HG03097 (cell line): ENCODE measurements around the gene TJAP1.
"Not testable (repeated sequence)": the region's sequence is repeated elsewhere in the genome, so short reads cannot be mapped to it uniquely, and the experiment has no call there.

Source experiments
- ATAC-seq: cut with Tn5 transposase; IDR thresholded peaks from one replicate; pipeline ENCODE4 v1.9.1; 2021; ENCODE audit not compliant: unreplicated experiment, low FRiP score

Gene TJAP1

DNA sequence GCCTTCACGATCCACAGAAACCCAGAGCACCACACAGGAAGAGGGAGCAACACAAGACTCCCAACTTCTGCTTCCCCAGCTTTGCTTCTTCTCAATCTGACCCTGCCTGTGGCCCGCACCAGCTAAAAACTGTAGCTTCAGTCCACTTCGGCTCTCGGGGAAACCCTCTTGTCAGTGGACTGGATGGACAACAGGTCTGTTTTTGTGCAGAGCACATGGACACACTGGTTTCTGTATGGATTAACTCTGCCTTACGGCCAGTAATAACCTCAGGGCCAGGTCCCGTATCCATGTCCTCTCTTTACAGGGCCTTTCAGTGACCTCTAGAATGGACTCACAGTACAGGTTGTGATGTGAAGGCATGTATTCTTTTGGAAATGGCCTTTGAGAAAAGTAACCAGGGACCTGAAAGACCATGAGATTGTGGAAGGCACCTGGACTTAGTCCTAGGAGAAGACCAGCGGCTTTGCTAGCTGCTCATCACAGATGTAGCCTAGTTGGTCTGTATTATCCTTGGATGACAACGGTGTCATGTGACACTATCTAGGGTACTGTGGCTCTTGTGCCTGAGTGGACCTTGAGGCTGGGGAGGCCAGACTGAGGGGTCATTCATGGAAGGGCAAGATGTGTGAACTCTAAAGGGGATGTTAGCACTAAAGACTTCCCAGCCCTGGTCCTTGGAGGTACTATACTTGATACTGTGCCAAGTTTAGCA is 45.3 kb downstream of the TJAP1 start:
- no peak for ATAC-seq

DNA sequence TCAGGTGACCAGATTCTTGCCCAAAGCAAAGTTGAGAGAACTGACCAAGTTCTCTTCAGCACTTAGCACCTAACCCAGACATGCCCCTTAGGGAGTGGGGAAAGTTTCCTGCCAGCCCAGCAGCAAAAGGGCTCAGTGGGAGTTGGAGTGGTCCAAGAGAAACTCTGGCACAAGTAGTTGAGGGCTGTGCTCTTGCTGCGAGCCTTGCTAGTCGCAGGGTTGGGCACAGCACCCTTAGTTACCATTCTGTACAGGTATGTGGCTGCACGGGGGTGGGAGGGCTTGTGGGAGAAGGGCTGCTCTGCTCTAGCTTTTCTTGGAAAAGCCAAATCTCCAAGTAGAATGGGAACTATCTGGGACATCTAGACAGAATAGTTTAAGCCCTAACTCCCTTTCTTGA is 45.9 kb downstream of the TJAP1 start:
- ATAC-seq: no peak

DNA sequence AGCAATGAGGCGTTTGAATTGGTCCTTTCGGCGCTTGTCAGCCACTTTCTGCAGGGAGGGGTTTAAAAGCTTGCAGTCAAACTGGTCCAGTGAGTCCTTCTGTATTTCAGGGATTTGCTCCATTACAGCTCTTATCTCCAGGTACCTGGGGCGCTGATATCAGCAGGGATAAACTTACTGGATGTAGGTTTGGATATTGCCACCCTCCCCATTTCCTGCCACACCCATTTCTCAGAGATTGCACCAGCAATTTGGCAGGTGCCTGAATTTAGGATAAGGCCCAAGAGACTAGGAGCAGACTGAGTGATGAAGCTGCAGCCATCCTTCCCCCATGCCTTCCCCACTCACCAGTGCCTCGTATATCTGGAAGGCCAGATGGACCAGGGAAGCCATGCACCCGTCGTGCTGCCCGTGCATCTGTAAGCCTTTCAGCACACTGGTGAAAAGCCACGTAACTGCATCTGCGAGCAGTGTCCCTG is 47.2 kb downstream of the TJAP1 start:
- ATAC-seq: no peak

DNA sequence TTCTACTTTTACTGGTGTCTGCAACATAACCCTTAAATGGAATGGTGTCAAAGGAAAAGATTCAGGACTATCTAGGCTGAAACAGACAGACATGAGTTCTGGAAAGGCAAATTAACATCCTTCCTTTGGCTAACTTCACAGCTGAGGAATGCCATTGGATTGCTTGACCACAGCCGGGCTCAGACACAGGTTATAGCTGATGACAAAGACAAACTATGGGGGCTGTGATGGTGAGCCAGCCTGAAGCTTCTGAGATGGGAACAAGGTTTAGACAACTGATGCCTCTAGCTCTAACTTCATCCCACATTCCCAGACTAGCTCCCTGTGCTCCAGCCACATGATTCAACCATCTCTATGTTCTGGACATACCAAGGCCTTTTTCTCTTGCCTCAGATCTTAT is 54.8 kb downstream of the TJAP1 start:
- ATAC-seq: no peak

GRCh38 chr6:43538986-43539385 is 61.6 kb downstream of the TJAP1 start:
- ATAC-seq: not testable (repeated sequence)

- ATAC-seq: not testable (repeated sequence)
Measured at GRCh38 chr6:43539409-43539808, 62.0 kb downstream of the TJAP1 start.

DNA sequence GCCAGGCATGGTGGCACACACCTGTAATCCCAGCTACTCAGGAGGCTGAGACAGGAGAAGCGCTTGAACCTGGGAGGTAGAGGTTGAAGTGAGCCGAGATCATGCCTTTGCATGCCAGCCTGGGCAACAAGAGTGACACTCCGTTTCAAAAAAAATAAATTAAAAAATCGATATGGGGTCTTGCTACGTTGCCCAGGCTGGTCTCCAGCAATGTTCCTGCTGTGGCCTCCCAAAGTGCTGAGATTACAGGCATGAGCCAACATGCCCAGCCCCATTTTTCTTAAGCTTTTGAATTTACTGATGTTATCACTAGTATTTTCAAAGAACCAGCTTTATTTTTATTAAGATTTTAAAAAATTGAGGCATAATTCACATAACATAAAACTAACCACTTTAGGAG is 63.1 kb downstream of the TJAP1 start:
- no peak for ATAC-seq

GRCh38 chr6:43541774-43542471 is 64.6 kb downstream of the TJAP1 start:
- ATAC-seq: no peak

GRCh38 chr6:43544461-43544860 is 67.1 kb downstream of the TJAP1 start:
- no peak for ATAC-seq

DNA sequence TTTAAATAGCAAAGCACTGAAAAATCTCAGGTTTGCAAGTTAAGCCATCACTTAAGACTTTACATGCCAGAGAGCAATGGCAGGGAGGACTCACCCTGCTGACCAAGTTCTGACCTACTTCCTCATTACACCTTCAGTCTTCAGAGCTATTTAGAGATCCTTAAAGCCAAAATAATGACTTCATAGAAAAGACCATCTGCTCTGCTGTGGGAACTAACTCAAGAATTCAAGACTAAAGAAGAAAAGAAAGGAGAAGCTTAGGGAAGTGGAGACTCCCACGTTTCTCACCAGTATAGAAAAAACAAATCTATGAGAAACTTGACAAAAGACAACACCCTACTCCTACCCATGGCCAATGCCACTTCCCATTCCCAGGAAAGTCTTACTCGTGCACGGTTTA is 69.9 kb downstream of the TJAP1 start:
- no peak for ATAC-seq
